A549 (cell line): ENCODE measurements around the gene IL6ST. TPM values are rescaled to one million over a fixed set of nuclear protein-coding genes. Genes with fewer than 3 reads are reported as not detected.
"Not testable (repeated sequence)": the region's sequence is repeated elsewhere in the genome, so short reads cannot be mapped to it uniquely, and the experiment has no call there.

Experiments used
- ATAC-seq, 2 experiments: fragments of 200-7000 bp in 1 of 2; fragments of >200 bp in 1 of 2; cut with Nextera tagmentation in 1 of 2; cut with Tn5 transposase in 1 of 2; 3 replicates each; pipeline versions ENCODE4 v1.8.0 to v1.9.1; 2018 to 2020; ENCODE audit warnings: mild to moderate bottlenecking in 1 of 2, moderate library complexity in 1 of 2
- CTCF ChIA-PET: fragments of 300-600 bp; sonication (Branson Sonifier 250); formaldehyde crosslinking; extraction: SDS; loops from one replicate; lab custom pipeline; 2021; ENCODE audit warnings: antibody characterized with exemption, inconsistent platforms; lab: Yijun Ruan, JAX
- POLR2A ChIA-PET: fragments of 350-600 bp; formaldehyde crosslinking; extraction: SDS; loops from one replicate; lab custom pipeline; 2021; ENCODE audit warnings: antibody characterized with exemption, inconsistent platforms; lab: Yijun Ruan, JAX
- DNase-seq, 2 experiments: peaks; one replicate each; pipeline versions ENCODE4 v3.0.0 to v3.0.0-alpha.2; 2011 to 2016; ENCODE audit warnings: low read depth in 1 of 2, low spot score in 1 of 2
- FAIRE-seq: peaks from 2 replicates; lab custom pipeline; 2011; peaks lifted over from hg19 to GRCh38; lab: Jason Lieb, UNC
- H3K27ac ChIP-seq, 2 experiments: fragments of >200 bp; sonication (Bioruptor Twin); formaldehyde crosslinking; 3 replicates each; pipeline ENCODE4 v1.5.1; 2016 to 2017
- H3K4me1 ChIP-seq: fragments of >200 bp; sonication (Bioruptor Twin); formaldehyde crosslinking; 3 replicates; pipeline ENCODE4 v1.6.1; 2016
- H3K4me2 ChIP-seq: fragments of >200 bp; sonication (Bioruptor Twin); formaldehyde crosslinking; 3 replicates; pipeline ENCODE4 v1.6.1; 2016
- H3K4me3 ChIP-seq: fragments of >200 bp; sonication (Bioruptor Twin); formaldehyde crosslinking; 3 replicates; pipeline ENCODE4 v1.5.1; 2016
- H3K9me3 ChIP-seq: fragments of >200 bp; sonication (Bioruptor Twin); formaldehyde crosslinking; 3 replicates; pipeline ENCODE4 v1.6.1; 2016
- BHLHE40 ChIP-seq: IDR thresholded peaks from 2 replicates; pipeline ENCODE4 v1.6.1; 2012; ENCODE audit warnings: low read depth, low read length, inconsistent platforms
- CBX8 ChIP-seq: fragments of 200-600 bp; sonication (generic); IDR thresholded peaks from 2 replicates; pipeline ENCODE4 v1.6.1; 2016
- CEBPB ChIP-seq, 2 experiments: fragments of >200 bp in 1 of 2; sonication (Bioruptor Twin) in 1 of 2; formaldehyde crosslinking in 1 of 2; IDR thresholded peaks; 2 replicates each; pipeline ENCODE4 v1.6.1; 2012 to 2016
- EHMT2 ChIP-seq: fragments of 200-600 bp; sonication (generic); IDR thresholded peaks from 2 replicates; pipeline ENCODE4 v1.6.1; 2016; ENCODE audit warnings: antibody characterized with exemption, low read depth, mild to moderate bottlenecking, moderate library complexity
- EP300 ChIP-seq, 2 experiments: fragments of >200 bp; sonication (Bioruptor Twin); formaldehyde crosslinking; IDR thresholded peaks; 2 replicates in 1 of 2; 3 replicates in 1 of 2; pipeline ENCODE4 v1.6.1; 2016 to 2017
- FOSB ChIP-seq: fragments of 250-450 bp; sonication (Bioruptor Pico); IDR thresholded peaks from 2 replicates; pipeline ENCODE4 v1.5.0; 2020; ENCODE audit warnings: mild to moderate bottlenecking, moderate library complexity
- HDAC2 ChIP-seq: fragments of 200-600 bp; sonication (generic); IDR thresholded peaks from 2 replicates; pipeline ENCODE4 v1.6.1; 2016
- HOXA7 ChIP-seq: fragments of 250-450 bp; sonication (Bioruptor Pico); IDR thresholded peaks from 2 replicates; pipeline ENCODE4 v1.5.0; 2020; ENCODE audit warnings: mild to moderate bottlenecking, moderate library complexity
- HOXB13 ChIP-seq: fragments of 250-450 bp; sonication (Bioruptor Pico); IDR thresholded peaks from 2 replicates; pipeline ENCODE4 v1.5.0; 2020; ENCODE audit warnings: low read depth, mild to moderate bottlenecking, moderate library complexity
- HOXB5 ChIP-seq: fragments of 250-450 bp; sonication (Bioruptor Pico); IDR thresholded peaks from 2 replicates; pipeline ENCODE4 v1.5.0; 2020; ENCODE audit warnings: mild to moderate bottlenecking, moderate library complexity
- JUN ChIP-seq, 2 experiments: fragments of >200 bp; sonication (Bioruptor Twin); formaldehyde crosslinking; IDR thresholded peaks; 2 replicates in 1 of 2; 3 replicates in 1 of 2; pipeline ENCODE4 v1.6.1; 2016 to 2017
- JUNB ChIP-seq: fragments of >200 bp; sonication (Bioruptor Twin); formaldehyde crosslinking; IDR thresholded peaks from 2 replicates; pipeline ENCODE4 v1.6.1; 2016
- NR3C1 ChIP-seq: fragments of >200 bp; sonication (Bioruptor Twin); formaldehyde crosslinking; IDR thresholded peaks from 3 replicates; pipeline ENCODE4 v1.6.1; 2017
- POLR2A ChIP-seq: IDR thresholded peaks from 2 replicates; pipeline ENCODE4 v1.6.1; 2012; ENCODE audit warnings: mild to moderate bottlenecking, low read length
- RCOR1 ChIP-seq: fragments of 150-350 bp; IDR thresholded peaks from 2 replicates; pipeline ENCODE4 v1.6.1; 2014; ENCODE audit warnings: antibody characterized with exemption, low read length, low read depth
- RNF2 ChIP-seq: fragments of 200-600 bp; sonication (generic); IDR thresholded peaks from 2 replicates; pipeline ENCODE4 v1.6.1; 2016; ENCODE audit warnings: low read depth, mild to moderate bottlenecking, antibody characterized with exemption, moderate library complexity, borderline replicate concordance
- TFCP2L1 ChIP-seq: fragments of 250-450 bp; sonication (Bioruptor Pico); IDR thresholded peaks from 2 replicates; pipeline ENCODE4 v1.5.0; 2021; ENCODE audit warnings: mild to moderate bottlenecking
- WGBS: methylation state at CpG from one replicate; pipeline ENCODE4 v1.1.6; 2017; ENCODE audit errors: missing lambda C conversion rate; 5-methylcytosine and 5-hydroxymethylcytosine counted together
- polyA plus RNA-seq, 4 experiments: library from polyadenylated mRNA; depleted of rRNA in 3 of 4; stranded (reverse); fragments of >200 nt; fragmentation: RNase III in 1 of 4; extraction: RNeasy Plus Mini Kit Qiagen cat#74134 plus additional on column Dnase treatment in 1 of 4; gene quantifications; 2 replicates in 3 of 4; 3 replicates in 1 of 4; pipeline ENCODE4 v1.2.3, GENCODE V29; 2011 to 2017
- TF ChIP-seq, protein P1 (sequence below): IDR thresholded peaks from 2 replicates; pipeline ENCODE4 v1.6.1; 2012
- TF ChIP-seq, protein P2 (sequence below): fragments of 250-450 bp; sonication (Bioruptor Pico); IDR thresholded peaks from 2 replicates; pipeline ENCODE4 v1.5.0; 2020; ENCODE audit warnings: low read depth, mild to moderate bottlenecking, moderate library complexity
- TF ChIP-seq, protein P3 (sequence below): IDR thresholded peaks from 2 replicates; pipeline ENCODE4 v1.6.1; 2012; ENCODE audit warnings: low read depth, borderline replicate concordance
- TF ChIP-seq, protein P4 (sequence below): fragments of 200-600 bp; sonication (generic); IDR thresholded peaks from 2 replicates; pipeline ENCODE4 v1.6.1; 2016; ENCODE audit warnings: antibody characterized with exemption, mild to moderate bottlenecking, moderate library complexity
- TF ChIP-seq, protein P5 (sequence below): fragments of 450-650 bp; IDR thresholded peaks from 2 replicates; pipeline ENCODE4 v1.6.1; 2014; ENCODE audit warnings: antibody characterized with exemption

Gene IL6ST
- polyA plus RNA-seq, 2 of the 4 experiments (the other 2 are of a cell fraction): 46.2 to 183 TPM

DNA sequence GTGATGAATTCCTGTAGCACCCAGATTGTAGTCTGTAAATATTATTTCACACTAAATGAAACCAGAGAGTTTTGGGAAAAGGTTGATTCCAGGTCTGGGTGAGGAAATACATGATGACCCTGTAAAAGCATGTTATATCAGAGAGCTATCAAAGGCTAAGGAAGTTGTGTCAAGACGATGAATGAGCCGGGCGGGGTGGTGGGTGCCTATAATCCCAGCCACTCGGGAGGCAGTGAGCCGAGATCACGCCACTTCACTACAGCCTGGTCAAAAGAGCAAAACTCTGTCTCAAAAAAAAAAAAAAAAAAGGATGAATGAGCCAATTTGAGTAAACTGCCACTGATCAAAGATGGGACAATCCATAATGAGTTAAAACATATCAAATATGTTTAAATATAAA, 29.2 kb downstream of the IL6ST start:
- 85% methylated on average over 6 of the region's 6 CpGs for WGBS
- no peak for DNase-seq
- TF ChIP-seq, protein P1, sequence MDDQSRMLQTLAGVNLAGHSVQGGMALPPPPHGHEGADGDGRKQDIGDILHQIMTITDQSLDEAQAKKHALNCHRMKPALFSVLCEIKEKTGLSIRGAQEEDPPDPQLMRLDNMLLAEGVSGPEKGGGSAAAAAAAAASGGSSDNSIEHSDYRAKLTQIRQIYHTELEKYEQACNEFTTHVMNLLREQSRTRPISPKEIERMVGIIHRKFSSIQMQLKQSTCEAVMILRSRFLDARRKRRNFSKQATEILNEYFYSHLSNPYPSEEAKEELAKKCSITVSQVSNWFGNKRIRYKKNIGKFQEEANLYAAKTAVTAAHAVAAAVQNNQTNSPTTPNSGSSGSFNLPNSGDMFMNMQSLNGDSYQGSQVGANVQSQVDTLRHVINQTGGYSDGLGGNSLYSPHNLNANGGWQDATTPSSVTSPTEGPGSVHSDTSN: no peak
- TF ChIP-seq JUN (IDR thresholded peaks at IDR 0.05) (no peak), RNF2 (no peak), RCOR1 (no peak), HOXA7 (CRISPR knock-in tag) (no peak), EHMT2 (no peak), HOXB13 (CRISPR knock-in tag) (no peak), TFCP2L1 (CRISPR knock-in tag) (no peak), HDAC2 (no peak), HOXB5 (CRISPR knock-in tag) (no peak), CEBPB (IDR thresholded peaks at IDR 0.05) (no peak)
- TF ChIP-seq, protein P2, sequence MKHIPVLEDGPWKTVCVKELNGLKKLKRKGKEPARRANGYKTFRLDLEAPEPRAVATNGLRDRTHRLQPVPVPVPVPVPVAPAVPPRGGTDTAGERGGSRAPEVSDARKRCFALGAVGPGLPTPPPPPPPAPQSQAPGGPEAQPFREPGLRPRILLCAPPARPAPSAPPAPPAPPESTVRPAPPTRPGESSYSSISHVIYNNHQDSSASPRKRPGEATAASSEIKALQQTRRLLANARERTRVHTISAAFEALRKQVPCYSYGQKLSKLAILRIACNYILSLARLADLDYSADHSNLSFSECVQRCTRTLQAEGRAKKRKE (CRISPR knock-in tag): no peak
- TF ChIP-seq, protein P3, sequence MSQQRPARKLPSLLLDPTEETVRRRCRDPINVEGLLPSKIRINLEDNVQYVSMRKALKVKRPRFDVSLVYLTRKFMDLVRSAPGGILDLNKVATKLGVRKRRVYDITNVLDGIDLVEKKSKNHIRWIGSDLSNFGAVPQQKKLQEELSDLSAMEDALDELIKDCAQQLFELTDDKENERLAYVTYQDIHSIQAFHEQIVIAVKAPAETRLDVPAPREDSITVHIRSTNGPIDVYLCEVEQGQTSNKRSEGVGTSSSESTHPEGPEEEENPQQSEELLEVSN: no peak
- ChIA-PET CTCF (interaction anchor here (1.0 kb wide), 1 partner anchor 107 kb away, joined by 3 read pairs; no protein-coding TSS in a partner anchor), POLR2A (no interaction called here)
- FAIRE-seq: no peak
- ATAC-seq: no peak
- H3K4me1 ChIP-seq: peaks cover 12% of the 10 kb centered on the region
- no peak overlapping the region for H3K4me2 ChIP-seq
- no peaks in the 10 kb centered on the region for H3K9me3 ChIP-seq
- no peak overlapping the region for H3K27ac ChIP-seq
- no peak overlapping the region for H3K4me3 ChIP-seq

DNA sequence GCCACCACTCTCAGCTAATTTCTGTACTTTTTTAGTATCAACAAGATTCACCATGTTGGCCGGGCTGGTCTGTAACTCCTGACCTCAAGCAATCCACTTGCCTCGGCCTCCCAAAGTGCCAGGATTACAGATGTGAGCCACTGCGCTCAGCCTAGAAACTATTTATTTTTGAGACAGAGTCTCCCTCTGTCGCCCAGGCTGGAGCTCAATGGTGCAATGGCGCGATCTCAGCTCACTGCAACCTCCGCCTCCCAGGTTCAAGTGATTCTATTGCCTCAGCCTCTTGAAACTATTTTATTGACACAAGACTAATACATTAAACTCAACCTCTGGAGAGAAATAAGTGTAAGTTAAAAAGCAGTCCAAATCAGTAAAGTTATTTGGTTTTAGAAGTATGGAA, 34.0 kb downstream of the IL6ST start:
- no peak for TF ChIP-seq FOSB (CRISPR knock-in tag)
- no peak for TF ChIP-seq EP300 (IDR thresholded peaks at IDR 0.05)
- TF ChIP-seq, protein P4, sequence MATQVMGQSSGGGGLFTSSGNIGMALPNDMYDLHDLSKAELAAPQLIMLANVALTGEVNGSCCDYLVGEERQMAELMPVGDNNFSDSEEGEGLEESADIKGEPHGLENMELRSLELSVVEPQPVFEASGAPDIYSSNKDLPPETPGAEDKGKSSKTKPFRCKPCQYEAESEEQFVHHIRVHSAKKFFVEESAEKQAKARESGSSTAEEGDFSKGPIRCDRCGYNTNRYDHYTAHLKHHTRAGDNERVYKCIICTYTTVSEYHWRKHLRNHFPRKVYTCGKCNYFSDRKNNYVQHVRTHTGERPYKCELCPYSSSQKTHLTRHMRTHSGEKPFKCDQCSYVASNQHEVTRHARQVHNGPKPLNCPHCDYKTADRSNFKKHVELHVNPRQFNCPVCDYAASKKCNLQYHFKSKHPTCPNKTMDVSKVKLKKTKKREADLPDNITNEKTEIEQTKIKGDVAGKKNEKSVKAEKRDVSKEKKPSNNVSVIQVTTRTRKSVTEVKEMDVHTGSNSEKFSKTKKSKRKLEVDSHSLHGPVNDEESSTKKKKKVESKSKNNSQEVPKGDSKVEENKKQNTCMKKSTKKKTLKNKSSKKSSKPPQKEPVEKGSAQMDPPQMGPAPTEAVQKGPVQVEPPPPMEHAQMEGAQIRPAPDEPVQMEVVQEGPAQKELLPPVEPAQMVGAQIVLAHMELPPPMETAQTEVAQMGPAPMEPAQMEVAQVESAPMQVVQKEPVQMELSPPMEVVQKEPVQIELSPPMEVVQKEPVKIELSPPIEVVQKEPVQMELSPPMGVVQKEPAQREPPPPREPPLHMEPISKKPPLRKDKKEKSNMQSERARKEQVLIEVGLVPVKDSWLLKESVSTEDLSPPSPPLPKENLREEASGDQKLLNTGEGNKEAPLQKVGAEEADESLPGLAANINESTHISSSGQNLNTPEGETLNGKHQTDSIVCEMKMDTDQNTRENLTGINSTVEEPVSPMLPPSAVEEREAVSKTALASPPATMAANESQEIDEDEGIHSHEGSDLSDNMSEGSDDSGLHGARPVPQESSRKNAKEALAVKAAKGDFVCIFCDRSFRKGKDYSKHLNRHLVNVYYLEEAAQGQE: no peak
- TF ChIP-seq TFCP2L1 (CRISPR knock-in tag): no peak
- no peak for TF ChIP-seq CBX8
- no peak for TF ChIP-seq JUNB
- no peak for TF ChIP-seq POLR2A

DNA sequence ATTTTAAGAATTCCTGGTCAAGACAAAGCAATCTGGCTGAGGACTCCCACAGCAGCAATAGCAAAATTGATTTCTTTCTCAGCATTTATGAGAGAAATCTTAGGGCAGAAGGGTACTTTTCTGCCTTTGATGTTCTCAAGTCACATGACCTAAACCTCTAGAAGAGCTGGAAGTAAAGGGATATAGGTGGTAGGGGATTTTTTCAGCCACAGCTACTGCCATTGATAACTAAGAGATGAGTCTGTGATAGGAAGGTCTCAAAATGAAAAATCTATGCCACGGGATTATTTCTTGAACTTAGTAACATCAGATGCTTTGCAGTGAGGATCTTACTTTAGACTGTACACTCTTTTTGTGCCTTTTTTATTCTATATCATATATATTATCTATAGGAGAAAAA, 35.6 kb downstream of the IL6ST start:
- FAIRE-seq: no peak
- CTCF ChIA-PET: no interaction called here
- no peak for ATAC-seq
- Histone ChIP-seq H3K27ac (no peak overlapping the region), H3K9me3 (no peaks in the 10 kb centered on the region), H3K4me2 (no peak overlapping the region), H3K4me1 (no peaks in the 10 kb centered on the region; the same call in 2 of the 3 replicates), H3K4me3 (no peak overlapping the region)
- POLR2A ChIA-PET: no interaction called here
- no peak for DNase-seq
- TF ChIP-seq, protein P5, sequence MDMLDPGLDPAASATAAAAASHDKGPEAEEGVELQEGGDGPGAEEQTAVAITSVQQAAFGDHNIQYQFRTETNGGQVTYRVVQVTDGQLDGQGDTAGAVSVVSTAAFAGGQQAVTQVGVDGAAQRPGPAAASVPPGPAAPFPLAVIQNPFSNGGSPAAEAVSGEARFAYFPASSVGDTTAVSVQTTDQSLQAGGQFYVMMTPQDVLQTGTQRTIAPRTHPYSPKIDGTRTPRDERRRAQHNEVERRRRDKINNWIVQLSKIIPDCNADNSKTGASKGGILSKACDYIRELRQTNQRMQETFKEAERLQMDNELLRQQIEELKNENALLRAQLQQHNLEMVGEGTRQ: 0 out of 2 replicates have a peak, but pooled peaks have one; percentile 13
- TF ChIP-seq NR3C1 (no peak), BHLHE40 (no peak)
- WGBS: 93% methylated on average over 1 of the region's 1 CpG

More for the DNA sequence above, 34.0 kb downstream of the IL6ST start:
- H3K4me3 ChIP-seq: no peak overlapping the region
- CTCF ChIA-PET: interaction anchor here (1.0 to 1.9 kb wide), 3 partner anchors 9 to 241 kb away, joined by 3 to 8 read pairs (median 3); no protein-coding TSS in a partner anchor
- no peak for FAIRE-seq
- WGBS: 96% methylated on average over 7 of the region's 7 CpGs
- POLR2A ChIA-PET: no interaction called here
- H3K9me3 ChIP-seq: no peaks in the 10 kb centered on the region
- no peak overlapping the region for H3K4me2 ChIP-seq
- H3K4me1 ChIP-seq: no peaks in the 10 kb centered on the region; the same call in 2 of the 3 replicates
- no peak for ATAC-seq
- H3K27ac ChIP-seq: no peak overlapping the region
- no peak for DNase-seq

DNA sequence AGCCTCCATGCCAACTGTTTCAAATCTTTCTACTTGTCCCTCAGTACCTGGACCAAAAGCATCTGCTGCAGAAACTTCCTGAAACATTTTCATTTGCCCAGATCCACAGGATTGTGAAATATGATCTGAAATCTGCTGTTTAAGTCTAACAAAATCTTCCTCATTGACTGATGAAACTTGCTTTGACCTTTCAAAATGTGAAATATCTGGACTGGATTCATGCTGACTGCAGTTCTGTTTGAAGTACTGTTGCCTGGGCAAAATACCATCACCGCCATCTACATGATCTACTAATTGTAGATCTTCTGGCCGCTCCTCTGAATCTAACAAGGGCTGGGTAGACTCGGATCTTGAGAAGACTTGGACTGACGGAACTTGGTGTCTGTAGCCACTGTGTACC, 53.6 kb downstream of the IL6ST start:
- FAIRE-seq: not testable (repeated sequence)
- CTCF ChIA-PET: interaction anchor here (1.0 to 1.8 kb wide), 5 partner anchors 259 to 898 kb away, joined by 3 to 5 read pairs (median 4); no protein-coding TSS in a partner anchor

DNA sequence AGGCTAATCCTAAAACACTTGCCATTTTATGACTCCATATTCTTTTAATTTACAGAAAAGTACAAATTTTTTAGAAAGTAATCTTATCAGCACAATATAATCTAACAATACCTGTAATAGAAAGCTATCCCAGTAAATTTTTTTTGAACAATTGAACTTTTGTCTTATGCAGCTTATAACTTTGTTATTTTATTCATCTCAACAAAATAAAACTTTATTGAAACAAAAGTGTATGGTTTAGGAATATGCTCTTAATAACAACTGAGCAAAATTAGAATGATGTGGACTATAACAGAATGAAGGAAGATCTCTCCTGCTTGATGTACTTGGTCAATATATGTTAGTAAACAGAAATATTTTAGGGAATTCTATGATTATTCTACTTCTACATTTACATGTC, 57.2 kb downstream of the IL6ST start:
- H3K4me2 ChIP-seq, ATAC-seq, H3K4me3 ChIP-seq, POLR2A ChIA-PET, H3K9me3 ChIP-seq, DNase-seq, FAIRE-seq: not testable (repeated sequence)
- peaks cover 50% of the 10 kb centered on the region for H3K4me1 ChIP-seq
- CTCF ChIA-PET: interaction anchor here (0.5 to 8.0 kb wide), 11 partner anchors 13 to 1328 kb away, joined by 3 to 116 read pairs (median 11); partner anchors contain the start of gene IL6ST
- peak overlapping the region; percentile 6 to 58; a peak in 3 of 6 replicates for H3K27ac ChIP-seq

More for the DNA sequence above, 53.6 kb downstream of the IL6ST start:
- DNase-seq, H3K4me2 ChIP-seq, ATAC-seq, H3K9me3 ChIP-seq, H3K4me3 ChIP-seq, POLR2A ChIA-PET: not testable (repeated sequence)
- peaks cover 16% of the 10 kb centered on the region for H3K4me1 ChIP-seq
- 95% methylated on average over 4 of the region's 4 CpGs for WGBS
- 0 out of 6 replicates have a peak overlapping the region, but pooled peaks of 1 of the 2 experiments have one; percentile 6 for H3K27ac ChIP-seq
